Activated naive CD8-positive, alpha-beta T cell treated with anti-CD3 and anti-CD28 coated beads, Interleukin-2, amount 10 ng/mL, durations not matched to agents 7 days and 5 days (primary cell): ENCODE data around the gene REM2. TPM values are rescaled to one million over a fixed set of nuclear protein-coding genes. Genes with fewer than 3 reads are reported as not detected.
A peak's percentile ranks its signal among the peaks of the same experiment; 100 is the strongest.
"Not testable (repeated sequence)": the region's sequence is repeated elsewhere in the genome, so short reads cannot be mapped to it uniquely, and the experiment has no call there.

Experiments used
- ATAC-seq: fragments of 150-1000 bp; cut with Tn5 transposase; one replicate; pipeline ENCODE4 v1.10.0; 2021; ENCODE audit warnings: low read depth, moderate library complexity
- POLR2A ChIA-PET: fragments of 350-600 bp; sonication (Branson Sonifier 250); formaldehyde crosslinking; loops from one replicate; lab custom pipeline; 2021; ENCODE audit warnings: antibody characterized with exemption; lab: Charles Lee
- DNase-seq: peaks from one replicate; pipeline ENCODE4 v3.0.0; 2021
- H3K27ac Mint-ChIP-seq: one replicate; pipeline ENCODE4 v1.8.0; 2022; ENCODE audit warnings: mild to moderate bottlenecking, mixed read lengths
- H3K27me3 Mint-ChIP-seq: one replicate; pipeline ENCODE4 v1.8.0; 2022; ENCODE audit warnings: mild to moderate bottlenecking, moderate library complexity, mixed read lengths
- H3K36me3 Mint-ChIP-seq: one replicate; pipeline ENCODE4 v1.8.0; 2021; ENCODE audit warnings: mild to moderate bottlenecking, mixed read lengths
- H3K4me1 Mint-ChIP-seq: one replicate; pipeline ENCODE4 v1.8.0; 2021; ENCODE audit warnings: mixed read lengths
- H3K4me3 Mint-ChIP-seq: one replicate; pipeline ENCODE4 v1.8.0; 2022; ENCODE audit warnings: mild to moderate bottlenecking, moderate library complexity, mixed read lengths
- H3K9me3 Mint-ChIP-seq: one replicate; pipeline ENCODE4 v1.8.0; 2021; ENCODE audit warnings: mixed read lengths
- total RNA-seq, 2 experiments: library from RNA; stranded (reverse); gene quantifications; one replicate each; pipeline ENCODE4 v1.2.3, GENCODE V29; 2021

The REM2 gene
- total RNA-seq, 2 experiments from 2014 or later = 1.2 TPM

GRCh38 chr14:22898302-22899090 lies 15.5 kb downstream of the REM2 start:
- no peak for DNase-seq

GRCh38 chr14:22900081-22900799 lies 17.2 kb downstream of the REM2 start:
- POLR2A ChIA-PET = interaction anchor here (0.7 to 1.5 kb wide), 6 partner anchors 14 to 330 kb away, joined by 3 to 7 read pairs (median 3); partner anchors contain the start of gene RBM23

More at GRCh38 chr14:22898302-22899090, 15.5 kb downstream of the REM2 start:
- POLR2A ChIA-PET = interaction anchor here (0.6 to 1.4 kb wide), 3 partner anchors 9 to 71 kb away, joined by 3 read pairs; no protein-coding TSS in a partner anchor
- H3K9me3 Mint-ChIP-seq = no peaks in the 10 kb centered on the region
- no peak overlapping the region for H3K4me3 Mint-ChIP-seq
- peaks cover 15% of the 10 kb centered on the region for H3K4me1 Mint-ChIP-seq
- no peak overlapping the region for H3K27ac Mint-ChIP-seq
- H3K27me3 Mint-ChIP-seq = no peaks in the 10 kb centered on the region
- ATAC-seq = no peak
- H3K36me3 Mint-ChIP-seq = peaks cover 24% of the 10 kb centered on the region

DNA sequence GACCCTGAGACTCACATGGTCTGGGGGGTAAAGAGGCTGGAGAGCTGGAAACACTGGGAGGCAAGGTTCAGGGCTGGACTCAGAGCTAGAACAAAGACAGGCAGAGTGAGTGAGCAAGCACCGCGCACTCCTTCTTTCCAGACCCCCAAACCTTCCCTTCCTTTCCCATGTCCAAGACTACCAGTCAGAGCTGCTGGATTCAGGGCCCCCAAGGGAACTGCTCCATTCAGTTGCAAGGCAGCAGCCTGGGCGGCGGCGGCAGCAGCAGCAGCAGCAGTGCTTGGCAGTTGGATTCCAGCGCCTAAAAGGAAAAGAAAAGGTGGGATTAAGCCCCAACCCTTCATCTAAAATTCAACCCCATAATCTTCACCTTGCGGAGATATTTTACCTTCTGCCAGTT lies 18.8 kb downstream of the REM2 start:
- ATAC-seq (no peak), DNase-seq (no peak)
- no peaks in the 10 kb centered on the region for H3K27me3 Mint-ChIP-seq
- POLR2A ChIA-PET = interaction anchor here (0.6 to 1.2 kb wide), 7 partner anchors 12 to 389 kb away, joined by 3 read pairs; partner anchors contain the start of gene LRP10
- H3K36me3 Mint-ChIP-seq = peaks cover 26% of the 10 kb centered on the region
- no peak overlapping the region for H3K4me3 Mint-ChIP-seq
- peaks cover 15% of the 10 kb centered on the region for H3K4me1 Mint-ChIP-seq
- no peak overlapping the region for H3K27ac Mint-ChIP-seq
- H3K9me3 Mint-ChIP-seq = no peaks in the 10 kb centered on the region

More at GRCh38 chr14:22900081-22900799, 17.2 kb downstream of the REM2 start:
- Mint-ChIP-seq H3K4me1 (peaks cover 15% of the 10 kb centered on the region), H3K9me3 (no peaks in the 10 kb centered on the region), H3K36me3 (peaks cover 24% of the 10 kb centered on the region), H3K27ac (peak overlapping the region; percentile 31), H3K27me3 (no peaks in the 10 kb centered on the region), H3K4me3 (no peak overlapping the region)
- ATAC-seq = peak; percentile 75
- no peak for DNase-seq

- POLR2A ChIA-PET = interaction anchor here (1.8 kb wide), 1 partner anchor 15 kb away, joined by 6 read pairs; the partner anchor contains the start of gene RBM23
- Mint-ChIP-seq H3K9me3 (no peaks in the 10 kb centered on the region), H3K27me3 (no peaks in the 10 kb centered on the region), H3K27ac (no peak overlapping the region), H3K36me3 (peaks cover 26% of the 10 kb centered on the region), H3K4me1 (peaks cover 12% of the 10 kb centered on the region), H3K4me3 (no peak overlapping the region)
- ATAC-seq = no peak
- DNase-seq = no peak
These were observed 20.7 kb downstream of the REM2 start for GRCh38 chr14:22903742-22904087.

GRCh38 chr14:22905627-22906026 lies 22.6 kb downstream of the REM2 start:
- Mint-ChIP-seq H3K4me3 (no peak overlapping the region), H3K36me3 (peaks cover 30% of the 10 kb centered on the region), H3K9me3 (no peaks in the 10 kb centered on the region), H3K4me1 (peaks cover 16% of the 10 kb centered on the region), H3K27ac (no peak overlapping the region), H3K27me3 (no peaks in the 10 kb centered on the region)
- POLR2A ChIA-PET = no interaction called here
- no peak for ATAC-seq
- no peak for DNase-seq

- no peak overlapping the region for H3K4me3 Mint-ChIP-seq
- peaks cover 11% of the 10 kb centered on the region for H3K4me1 Mint-ChIP-seq
- no peak overlapping the region for H3K27ac Mint-ChIP-seq
- DNase-seq (no peak), ATAC-seq (no peak)
- H3K27me3 Mint-ChIP-seq = no peaks in the 10 kb centered on the region
- POLR2A ChIA-PET = no interaction called here
- no peaks in the 10 kb centered on the region for H3K9me3 Mint-ChIP-seq
- H3K36me3 Mint-ChIP-seq = peaks cover 28% of the 10 kb centered on the region
These were observed 23.1 kb downstream of the REM2 start for GRCh38 chr14:22906073-22906472.

DNA sequence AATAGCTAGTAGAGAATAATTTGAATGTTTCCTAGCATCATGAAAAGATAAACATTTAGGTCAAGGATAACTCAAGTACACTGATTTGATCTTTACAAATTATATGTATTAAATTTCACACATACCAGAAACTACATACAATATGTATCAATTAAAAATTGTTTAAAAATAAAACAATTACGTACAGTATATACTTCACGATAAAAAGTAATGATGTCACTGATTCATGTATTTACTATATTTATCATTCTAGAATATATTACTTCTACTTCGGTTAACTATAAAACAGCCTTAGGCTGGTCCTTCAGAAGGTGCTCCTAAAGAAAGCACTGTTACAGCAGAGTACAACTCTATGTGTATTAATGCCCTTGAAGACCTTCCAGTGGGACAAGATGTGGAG lies 24.4 kb downstream of the REM2 start:
- no peaks in the 10 kb centered on the region for H3K27me3 Mint-ChIP-seq
- no peak overlapping the region for H3K27ac Mint-ChIP-seq
- H3K4me1 Mint-ChIP-seq = peaks cover 10% of the 10 kb centered on the region
- H3K4me3 Mint-ChIP-seq = no peak overlapping the region
- H3K36me3 Mint-ChIP-seq = peaks cover 25% of the 10 kb centered on the region
- POLR2A ChIA-PET = interaction anchor here (1.6 kb wide), 1 partner anchor 12 kb away, joined by 5 read pairs; the partner anchor contains the start of gene RBM23
- DNase-seq = no peak
- ATAC-seq = no peak
- H3K9me3 Mint-ChIP-seq = no peaks in the 10 kb centered on the region

DNA sequence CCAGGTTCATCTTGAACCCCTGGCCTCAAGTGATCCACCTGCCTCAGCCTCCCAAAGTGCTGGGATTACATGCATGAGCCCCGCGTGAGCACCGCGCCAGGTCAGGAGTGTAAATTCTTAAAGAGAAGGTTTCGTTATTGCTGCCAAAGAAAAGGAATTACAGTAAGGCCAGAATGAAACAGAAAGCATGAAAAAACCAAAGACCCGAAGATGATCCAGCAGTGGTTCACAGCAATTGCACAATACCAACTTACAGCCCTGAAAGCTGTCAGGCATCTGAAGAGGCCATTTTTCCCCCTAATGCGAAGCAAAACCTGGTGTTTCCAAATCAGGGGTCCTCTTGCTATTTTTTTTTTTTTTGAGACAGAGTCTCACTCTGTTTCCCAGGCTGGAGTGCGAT lies 25.6 kb downstream of the REM2 start:
- H3K4me3 Mint-ChIP-seq = no peak overlapping the region
- peaks cover 10% of the 10 kb centered on the region for H3K4me1 Mint-ChIP-seq
- no peaks in the 10 kb centered on the region for H3K27me3 Mint-ChIP-seq
- no peak for DNase-seq
- H3K36me3 Mint-ChIP-seq = peaks cover 25% of the 10 kb centered on the region
- no peak for ATAC-seq
- POLR2A ChIA-PET = interaction anchor here (1.6 kb wide), 1 partner anchor 10 kb away, joined by 5 read pairs; the partner anchor contains the start of gene RBM23
- no peaks in the 10 kb centered on the region for H3K9me3 Mint-ChIP-seq
- H3K27ac Mint-ChIP-seq = no peak overlapping the region

GRCh38 chr14:22910916-22911315 lies 27.9 kb downstream of the REM2 start:
- peaks cover 15% of the 10 kb centered on the region for H3K4me1 Mint-ChIP-seq
- H3K4me3 Mint-ChIP-seq = no peak overlapping the region
- no peak overlapping the region for H3K27ac Mint-ChIP-seq
- POLR2A ChIA-PET = no interaction called here
- peaks cover 27% of the 10 kb centered on the region for H3K36me3 Mint-ChIP-seq
- no peaks in the 10 kb centered on the region for H3K27me3 Mint-ChIP-seq
- ATAC-seq (no peak), DNase-seq (no peak)
- H3K9me3 Mint-ChIP-seq = no peaks in the 10 kb centered on the region

GRCh38 chr14:22914836-22915235 lies 31.8 kb downstream of the REM2 start:
- H3K4me3 Mint-ChIP-seq, H3K9me3 Mint-ChIP-seq, H3K36me3 Mint-ChIP-seq, DNase-seq, H3K27ac Mint-ChIP-seq, H3K27me3 Mint-ChIP-seq, ATAC-seq: not testable (repeated sequence)
- H3K4me1 Mint-ChIP-seq = peaks cover 25% of the 10 kb centered on the region
- POLR2A ChIA-PET = interaction anchor here (0.6 kb wide), 1 partner anchor 81 kb away, joined by 7 read pairs; no protein-coding TSS in a partner anchor

DNA sequence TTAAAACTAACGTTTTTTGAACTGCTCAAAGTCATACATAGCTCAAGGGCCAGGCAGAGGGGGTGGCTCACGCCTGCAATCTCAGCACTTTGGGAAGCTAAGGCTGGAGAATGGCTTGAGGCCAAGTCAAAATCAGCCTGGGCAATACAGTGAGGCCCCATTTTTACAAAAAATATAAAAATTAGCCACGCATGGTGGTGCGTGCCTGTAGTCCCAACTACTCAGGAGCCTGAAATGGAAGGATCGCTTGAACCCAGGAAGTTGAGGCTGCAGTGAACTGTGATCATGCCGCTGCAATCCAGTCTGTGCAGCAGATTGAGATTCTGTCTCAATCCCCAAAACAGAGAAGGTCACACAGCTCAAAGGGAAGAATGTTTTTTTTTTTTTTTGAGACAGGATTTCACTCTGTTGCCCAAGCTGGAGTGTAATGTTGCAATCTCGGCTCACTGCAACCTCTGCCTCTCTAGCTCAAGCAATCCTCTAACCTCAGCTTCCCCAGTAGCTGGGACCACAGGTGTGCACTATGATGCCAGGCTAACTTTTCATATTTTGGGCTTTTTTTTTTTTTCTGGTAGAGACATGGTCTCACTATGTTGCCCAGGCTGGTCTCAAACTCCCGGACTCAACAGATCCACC lies 33.0 kb downstream of the REM2 start:
- Mint-ChIP-seq H3K27ac (no peak overlapping the region), H3K36me3 (peaks cover 12% of the 10 kb centered on the region), H3K4me1 (peaks cover 27% of the 10 kb centered on the region), H3K9me3 (no peaks in the 10 kb centered on the region), H3K27me3 (no peaks in the 10 kb centered on the region), H3K4me3 (no peak overlapping the region)
- ATAC-seq (no peak), DNase-seq (no peak)
- POLR2A ChIA-PET = interaction anchor here (0.7 to 1.0 kb wide), 3 partner anchors 43 to 694 kb away, joined by 3 to 4 read pairs (median 3); no protein-coding TSS in a partner anchor

- Mint-ChIP-seq H3K36me3 (peaks cover 18% of the 10 kb centered on the region), H3K27me3 (no peaks in the 10 kb centered on the region), H3K27ac (peak within 1 kb of the TSS; percentile 99), H3K4me3 (peak within 1 kb of the TSS; percentile 94), H3K9me3 (no peaks in the 10 kb centered on the region), H3K4me1 (peaks cover 24% of the 10 kb centered on the region)
- ATAC-seq (peak; percentile 89), DNase-seq (peak; percentile 98)
- POLR2A ChIA-PET = interaction anchor here (0.6 to 4.2 kb wide), 18 partner anchors 9 to 349 kb away, joined by 3 to 35 read pairs (median 5); partner anchors contain the start of genes ACIN1, C14orf119, DAD1 and LRP10
These were observed 36.0 kb downstream of the REM2 start, which contains the start of gene RBM23 for GRCh38 chr14:22918804-22919600. Gene RBM23 (minus strand): TSS chr14:22919149.
